WTC11 (cell line): Measurements from ENCODE around the gene PPP1R9A.
"Not testable (repeated sequence)": the region's sequence is repeated elsewhere in the genome, so short reads cannot be mapped to it uniquely, and the experiment has no call there.

Experiments used
- ZNF219 ChIP-seq: sonication (generic); formaldehyde crosslinking; IDR thresholded peaks from 2 replicates; pipeline ENCODE4 v1.8.0; 2023; ENCODE audit warnings: missing genetic modification reagents, mild to moderate bottlenecking, borderline replicate concordance
- ZNF232 ChIP-seq: sonication (generic); formaldehyde crosslinking; IDR thresholded peaks from 2 replicates; pipeline ENCODE4 v1.8.0; 2022; ENCODE audit warnings: mild to moderate bottlenecking, missing genetic modification reagents
- ZNF671 ChIP-seq: fragments of 250-450 bp; sonication (Bioruptor Pico); IDR thresholded peaks from 2 replicates; pipeline ENCODE4 v1.8.0; 2021; ENCODE audit warnings: mild to moderate bottlenecking
- TF ChIP-seq, protein P1 (sequence below): sonication (generic); formaldehyde crosslinking; conservative IDR thresholded peaks from 2 replicates; pipeline ENCODE4 v1.8.1; 2022; ENCODE audit warnings: mild to moderate bottlenecking, missing genetic modification reagents
- TF ChIP-seq, protein P2 (sequence below): fragments of 200-600 bp; IDR thresholded peaks from 2 replicates; pipeline ENCODE4 v1.8.0; 2022; ENCODE audit warnings: antibody characterized with exemption
- TF ChIP-seq, protein P3 (sequence below): sonication (generic); formaldehyde crosslinking; IDR thresholded peaks from 2 replicates; pipeline ENCODE4 v1.8.1; 2023; ENCODE audit warnings: mild to moderate bottlenecking, missing genetic modification reagents, moderate library complexity

DNA sequence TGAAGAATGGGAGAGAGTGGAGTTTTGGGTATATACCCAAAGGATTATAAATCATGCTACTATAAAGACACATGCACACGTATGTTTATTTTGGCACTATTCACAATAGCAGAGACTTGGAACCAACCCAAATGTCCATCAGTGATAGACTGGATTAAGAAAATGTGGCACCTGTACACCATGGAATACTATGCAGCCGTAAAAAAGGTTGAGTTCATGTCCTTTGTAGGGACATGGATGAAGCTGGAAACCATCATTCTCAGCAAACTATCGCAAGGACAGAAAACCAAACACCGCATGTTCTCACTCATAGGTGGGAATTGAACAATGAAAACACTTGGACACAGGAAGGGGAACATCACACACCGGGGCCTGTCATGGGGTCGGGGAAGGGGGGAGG lies 101.4 kb downstream of the PPP1R9A start:
- TF ChIP-seq, protein P1, sequence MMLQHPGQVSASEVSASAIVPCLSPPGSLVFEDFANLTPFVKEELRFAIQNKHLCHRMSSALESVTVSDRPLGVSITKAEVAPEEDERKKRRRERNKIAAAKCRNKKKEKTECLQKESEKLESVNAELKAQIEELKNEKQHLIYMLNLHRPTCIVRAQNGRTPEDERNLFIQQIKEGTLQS (CRISPR knock-in tag), result not testable (repeated sequence)
- TF ChIP-seq, protein P2, sequence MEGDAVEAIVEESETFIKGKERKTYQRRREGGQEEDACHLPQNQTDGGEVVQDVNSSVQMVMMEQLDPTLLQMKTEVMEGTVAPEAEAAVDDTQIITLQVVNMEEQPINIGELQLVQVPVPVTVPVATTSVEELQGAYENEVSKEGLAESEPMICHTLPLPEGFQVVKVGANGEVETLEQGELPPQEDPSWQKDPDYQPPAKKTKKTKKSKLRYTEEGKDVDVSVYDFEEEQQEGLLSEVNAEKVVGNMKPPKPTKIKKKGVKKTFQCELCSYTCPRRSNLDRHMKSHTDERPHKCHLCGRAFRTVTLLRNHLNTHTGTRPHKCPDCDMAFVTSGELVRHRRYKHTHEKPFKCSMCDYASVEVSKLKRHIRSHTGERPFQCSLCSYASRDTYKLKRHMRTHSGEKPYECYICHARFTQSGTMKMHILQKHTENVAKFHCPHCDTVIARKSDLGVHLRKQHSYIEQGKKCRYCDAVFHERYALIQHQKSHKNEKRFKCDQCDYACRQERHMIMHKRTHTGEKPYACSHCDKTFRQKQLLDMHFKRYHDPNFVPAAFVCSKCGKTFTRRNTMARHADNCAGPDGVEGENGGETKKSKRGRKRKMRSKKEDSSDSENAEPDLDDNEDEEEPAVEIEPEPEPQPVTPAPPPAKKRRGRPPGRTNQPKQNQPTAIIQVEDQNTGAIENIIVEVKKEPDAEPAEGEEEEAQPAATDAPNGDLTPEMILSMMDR, result not testable (repeated sequence)
- TF ChIP-seq, protein P3, sequence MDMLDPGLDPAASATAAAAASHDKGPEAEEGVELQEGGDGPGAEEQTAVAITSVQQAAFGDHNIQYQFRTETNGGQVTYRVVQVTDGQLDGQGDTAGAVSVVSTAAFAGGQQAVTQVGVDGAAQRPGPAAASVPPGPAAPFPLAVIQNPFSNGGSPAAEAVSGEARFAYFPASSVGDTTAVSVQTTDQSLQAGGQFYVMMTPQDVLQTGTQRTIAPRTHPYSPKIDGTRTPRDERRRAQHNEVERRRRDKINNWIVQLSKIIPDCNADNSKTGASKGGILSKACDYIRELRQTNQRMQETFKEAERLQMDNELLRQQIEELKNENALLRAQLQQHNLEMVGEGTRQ (CRISPR knock-in tag), result not testable (repeated sequence)
- not testable (repeated sequence) for TF ChIP-seq ZNF232, ZNF219, ZNF671 (CRISPR knock-in tag)
